PFSK-1 (cell line): ENCODE measurements around the gene ADAMTS3.

Experiments used
- FOXP2 ChIP-seq: optimal IDR thresholded peaks from 2 replicates; pipeline ENCODE3; 2011; ENCODE audit warnings: borderline replicate concordance, control low read depth, inconsistent platforms; ENCODE audit not compliant: insufficient read depth; ENCODE audit errors: extremely low read length, extremely low read depth
- POLR2AphosphoS5 ChIP-seq: IDR thresholded peaks from 2 replicates; pipeline ENCODE4 v1.6.1; 2012; ENCODE audit warnings: low read depth, mild to moderate bottlenecking, control low read depth, low read length, moderate library complexity
- SIN3A ChIP-seq: IDR thresholded peaks from 2 replicates; pipeline ENCODE4 v1.6.1; 2012; ENCODE audit warnings: mild to moderate bottlenecking, low read length, moderate library complexity, borderline replicate concordance; ENCODE audit not compliant: insufficient read depth
- TAF1 ChIP-seq: IDR thresholded peaks from 2 replicates; pipeline ENCODE4 v1.6.1; 2012; ENCODE audit warnings: low read length, control low read depth, borderline replicate concordance; ENCODE audit not compliant: insufficient read depth
- TF ChIP-seq, protein P1 (sequence below), 2 experiments: IDR thresholded peaks; 2 replicates each; pipeline versions ENCODE4 v1.6.1 to v1.8.0; 2011 to 2012; ENCODE audit warnings: low read depth in 2 of 2, low read length in 2 of 2, control low read depth in 1 of 2, inconsistent platforms in 1 of 2, mild to moderate bottlenecking in 1 of 2, moderate library complexity in 1 of 2; ENCODE audit not compliant: insufficient read depth in 1 of 2

Gene ADAMTS3

GRCh38 chr4:72330381-72330780, 238.6 kb downstream of the ADAMTS3 start:
- TF ChIP-seq FOXP2: no peak
- no peak for TF ChIP-seq SIN3A
- TF ChIP-seq, protein P1, sequence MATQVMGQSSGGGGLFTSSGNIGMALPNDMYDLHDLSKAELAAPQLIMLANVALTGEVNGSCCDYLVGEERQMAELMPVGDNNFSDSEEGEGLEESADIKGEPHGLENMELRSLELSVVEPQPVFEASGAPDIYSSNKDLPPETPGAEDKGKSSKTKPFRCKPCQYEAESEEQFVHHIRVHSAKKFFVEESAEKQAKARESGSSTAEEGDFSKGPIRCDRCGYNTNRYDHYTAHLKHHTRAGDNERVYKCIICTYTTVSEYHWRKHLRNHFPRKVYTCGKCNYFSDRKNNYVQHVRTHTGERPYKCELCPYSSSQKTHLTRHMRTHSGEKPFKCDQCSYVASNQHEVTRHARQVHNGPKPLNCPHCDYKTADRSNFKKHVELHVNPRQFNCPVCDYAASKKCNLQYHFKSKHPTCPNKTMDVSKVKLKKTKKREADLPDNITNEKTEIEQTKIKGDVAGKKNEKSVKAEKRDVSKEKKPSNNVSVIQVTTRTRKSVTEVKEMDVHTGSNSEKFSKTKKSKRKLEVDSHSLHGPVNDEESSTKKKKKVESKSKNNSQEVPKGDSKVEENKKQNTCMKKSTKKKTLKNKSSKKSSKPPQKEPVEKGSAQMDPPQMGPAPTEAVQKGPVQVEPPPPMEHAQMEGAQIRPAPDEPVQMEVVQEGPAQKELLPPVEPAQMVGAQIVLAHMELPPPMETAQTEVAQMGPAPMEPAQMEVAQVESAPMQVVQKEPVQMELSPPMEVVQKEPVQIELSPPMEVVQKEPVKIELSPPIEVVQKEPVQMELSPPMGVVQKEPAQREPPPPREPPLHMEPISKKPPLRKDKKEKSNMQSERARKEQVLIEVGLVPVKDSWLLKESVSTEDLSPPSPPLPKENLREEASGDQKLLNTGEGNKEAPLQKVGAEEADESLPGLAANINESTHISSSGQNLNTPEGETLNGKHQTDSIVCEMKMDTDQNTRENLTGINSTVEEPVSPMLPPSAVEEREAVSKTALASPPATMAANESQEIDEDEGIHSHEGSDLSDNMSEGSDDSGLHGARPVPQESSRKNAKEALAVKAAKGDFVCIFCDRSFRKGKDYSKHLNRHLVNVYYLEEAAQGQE (IDR thresholded peaks at IDR 0.05; ENCODE audit: insufficient read depth in 1 of 2, low read depth in 2 of 2, low read length in 2 of 2): no peak
- no peak for TF ChIP-seq POLR2AphosphoS5
- no peak for TF ChIP-seq TAF1

DNA sequence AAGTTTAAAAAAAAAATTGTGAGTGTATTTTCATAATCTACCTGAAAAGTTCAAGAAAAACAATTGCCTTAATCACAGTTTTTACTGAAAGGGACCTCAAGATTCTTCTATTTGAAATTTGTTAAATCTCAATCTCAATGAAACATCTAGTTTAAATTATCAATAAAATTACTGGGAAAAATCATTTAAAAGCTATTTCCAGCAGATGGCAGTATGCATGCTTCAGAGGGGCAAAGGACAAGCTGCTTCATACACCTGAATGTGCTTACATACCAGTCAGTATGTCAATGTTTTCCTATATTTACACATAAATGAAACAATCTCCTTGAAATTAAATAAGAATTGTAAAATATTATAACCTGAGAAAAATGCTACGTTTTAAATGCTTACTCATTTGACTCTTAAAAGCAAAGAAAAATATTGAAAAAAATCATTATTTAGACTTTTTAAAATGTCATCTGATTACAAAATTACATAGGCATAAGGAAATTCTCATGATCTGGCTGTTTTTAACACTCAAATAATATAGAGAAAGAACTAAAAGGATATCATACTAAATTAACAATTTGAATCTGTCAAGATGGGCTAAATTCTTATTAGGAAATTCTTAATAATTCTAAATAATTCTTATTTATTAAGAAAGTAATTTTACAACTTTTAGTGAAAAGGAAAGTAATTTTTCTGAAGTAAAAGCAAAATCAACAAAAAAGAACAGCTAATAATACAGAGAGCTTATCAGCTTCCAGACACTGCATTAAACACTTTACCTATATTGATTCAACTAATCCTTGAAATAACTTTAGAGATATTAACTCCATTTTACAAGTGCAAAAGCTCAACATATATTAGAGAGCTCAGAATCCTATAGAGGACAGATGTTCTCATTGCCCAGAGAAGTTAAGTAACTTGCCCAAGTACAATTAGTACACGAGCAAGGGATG, 242.1 kb downstream of the ADAMTS3 start:
- TF ChIP-seq, protein P1 (IDR thresholded peaks at IDR 0.05; ENCODE audit: insufficient read depth in 1 of 2, low read depth in 2 of 2, low read length in 2 of 2): no peak
- TF ChIP-seq SIN3A (no peak), POLR2AphosphoS5 (no peak), TAF1 (no peak), FOXP2 (no peak)

DNA sequence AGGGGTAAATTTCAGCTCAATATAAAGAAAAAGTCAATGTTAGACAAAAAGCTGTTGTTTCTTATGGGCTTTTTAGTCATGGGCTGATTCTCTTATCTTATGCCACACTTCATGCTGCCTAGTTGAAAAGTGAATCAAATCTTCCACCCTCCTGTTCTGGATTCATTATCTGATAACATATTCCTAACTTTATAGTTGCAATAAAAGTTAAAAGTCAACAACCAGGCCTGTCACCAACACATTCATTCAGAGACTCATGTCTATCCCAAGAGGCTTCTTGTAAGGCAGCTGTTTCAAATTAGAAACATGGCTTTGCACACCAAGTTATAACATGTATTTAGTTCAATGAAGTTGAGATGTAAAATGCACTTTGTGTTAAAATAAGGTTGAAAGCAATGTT, 243.8 kb downstream of the ADAMTS3 start:
- TF ChIP-seq, protein P1 (IDR thresholded peaks at IDR 0.05; ENCODE audit: insufficient read depth in 1 of 2, low read depth in 2 of 2, low read length in 2 of 2): no peak
- TF ChIP-seq FOXP2 (no peak), POLR2AphosphoS5 (no peak), TAF1 (no peak), SIN3A (no peak)

DNA sequence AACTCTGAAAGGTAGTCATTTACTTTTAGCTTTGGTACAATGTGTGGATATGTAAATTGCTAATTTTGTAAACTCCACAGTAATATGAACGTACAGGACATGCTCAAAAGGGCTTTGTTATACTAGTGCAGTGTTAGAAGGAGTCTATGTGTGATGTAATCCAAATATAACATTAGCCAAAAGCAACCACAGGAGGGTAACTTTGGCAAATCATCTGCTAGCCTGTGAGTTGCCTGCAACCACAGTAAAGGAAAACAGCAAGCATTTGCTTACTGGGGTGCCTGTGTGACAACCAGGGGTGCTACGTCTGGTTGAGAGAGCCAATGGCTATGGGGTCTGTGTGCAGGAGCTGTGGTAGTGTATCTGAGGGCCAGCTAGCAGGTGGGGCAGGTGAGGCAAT, 245.8 kb downstream of the ADAMTS3 start:
- TF ChIP-seq POLR2AphosphoS5 (no peak), TAF1 (no peak), SIN3A (no peak), FOXP2 (no peak)
- TF ChIP-seq, protein P1 (IDR thresholded peaks at IDR 0.05; ENCODE audit: insufficient read depth in 1 of 2, low read depth in 2 of 2, low read length in 2 of 2): no peak
